OCI-LY7 (cell line): ENCODE measurements around the gene RASSF5. TPM values are rescaled to one million over a fixed set of nuclear protein-coding genes. Genes with fewer than 3 reads are reported as not detected.

Experiments used
- BruUV-seq: library from RNA; stranded (reverse); fragments of 400-500 nt; replicated peaks from 2 replicates; lab custom pipeline; 2021; lab: Mats Ljungman, UMichigan
- CTCF ChIA-PET: fragments of 300-600 bp; sonication (Branson Sonifier 250); formaldehyde crosslinking; loops from one replicate; lab custom pipeline; 2022; ENCODE audit warnings: antibody characterized with exemption; ENCODE audit not compliant: unreplicated experiment; lab: Charles Lee
- POLR2A ChIA-PET: fragments of 300-600 bp; sonication (Branson Sonifier 250); formaldehyde crosslinking; loops from one replicate; lab custom pipeline; 2022; ENCODE audit warnings: antibody characterized with exemption; lab: Charles Lee
- DNase-seq: peaks from one replicate; pipeline ENCODE4 v3.0.0-alpha.2; 2015; ENCODE audit warnings: low spot score
- H2AFZ ChIP-seq: fragments of 200-600 bp; sonication (generic), shearing (Covaris generic); 2 replicates; pipeline ENCODE4 v1.6.1; 2014; ENCODE audit warnings: mild to moderate bottlenecking, antibody characterized with exemption, low read length, moderate library complexity
- H3K27ac ChIP-seq: fragments of 200-600 bp; sonication (generic); 2 replicates; pipeline ENCODE4 v1.5.1; 2014; ENCODE audit warnings: mixed run types, low read depth, mild to moderate bottlenecking, moderate library complexity, low read length, inconsistent platforms; ENCODE audit not compliant: poor library complexity, severe bottlenecking
- H3K36me3 ChIP-seq: fragments of 200-600 bp; sonication (generic); 2 replicates; pipeline ENCODE4 v1.6.1; 2014; ENCODE audit warnings: mild to moderate bottlenecking, antibody characterized with exemption, low read length, moderate library complexity, mixed read lengths; ENCODE audit not compliant: insufficient read depth
- H3K4me1 ChIP-seq: fragments of 200-600 bp; sonication (generic); 2 replicates; pipeline ENCODE4 v1.5.1; 2014; ENCODE audit warnings: mild to moderate bottlenecking, low read length; ENCODE audit not compliant: insufficient read depth, poor library complexity, severe bottlenecking
- H3K4me2 ChIP-seq: fragments of 200-600 bp; sonication (generic); 2 replicates; pipeline ENCODE4 v1.6.1; 2014; ENCODE audit warnings: mild to moderate bottlenecking, low read length
- H3K4me3 ChIP-seq: fragments of 200-600 bp; sonication (generic); 2 replicates; pipeline ENCODE4 v1.5.1; 2014; ENCODE audit warnings: mild to moderate bottlenecking, low read depth, low read length; ENCODE audit not compliant: poor library complexity, severe bottlenecking
- H3K79me2 ChIP-seq: fragments of 200-600 bp; sonication (generic); 2 replicates; pipeline ENCODE4 v1.6.1; 2016; ENCODE audit warnings: low read depth, mild to moderate bottlenecking, low read length, moderate library complexity, mixed read lengths; ENCODE audit not compliant: insufficient read depth
- H3K9me2 ChIP-seq: fragments of 200-600 bp; sonication (generic); 2 replicates; pipeline ENCODE4 v1.6.1; 2016; ENCODE audit warnings: mild to moderate bottlenecking, low read length, mixed read lengths; ENCODE audit not compliant: insufficient read depth
- H3K9me3 ChIP-seq: fragments of 200-600 bp; sonication (generic); 2 replicates; pipeline ENCODE4 v1.6.1; 2014; ENCODE audit warnings: mild to moderate bottlenecking, mixed run types, low read length, mixed read lengths
- H4K20me1 ChIP-seq: fragments of 200-600 bp; sonication (generic); 2 replicates; pipeline ENCODE4 v1.6.1; 2014; ENCODE audit warnings: mild to moderate bottlenecking, antibody characterized with exemption, low read length, moderate library complexity, mixed read lengths; ENCODE audit not compliant: insufficient read depth
- CTCF ChIP-seq: fragments of 200-600 bp; sonication (generic); conservative IDR thresholded peaks from 2 replicates; pipeline ENCODE4 v1.5.1; 2014; ENCODE audit warnings: mild to moderate bottlenecking, antibody characterized with exemption, low read length, moderate library complexity, mixed read lengths
- EZH2phosphoT487 ChIP-seq: fragments of 200-600 bp; sonication (generic); IDR thresholded peaks from 2 replicates; pipeline ENCODE4 v1.6.1; 2018; ENCODE audit warnings: low read depth, borderline replicate concordance, mild to moderate bottlenecking, mixed run types, antibody characterized with exemption, low read length, moderate library complexity, mixed read lengths
- intact Hi-C: fragments of 100-400 bp; cut with micrococcal nuclease; formaldehyde crosslinking; loops from one replicate; pipeline ENCODE4 v1.10.0; 2022; ENCODE audit not compliant: unreplicated experiment
- total RNA-seq, 2 experiments: library from RNA; depleted of rRNA in 1 of 2; stranded (reverse); fragments of >200 nt in 1 of 2; shearing (Covaris generic) in 1 of 2; gene quantifications; 2 replicates each; pipeline ENCODE4 v1.2.3, GENCODE V29; 2014 to 2022

Gene RASSF5
- total RNA-seq, 2 experiments from 2014 or later = 19.8 to 25.7 TPM

- no TSS peak for BruUV-seq
- DNase-seq = no peak
- ChIA-PET POLR2A (interaction anchor here (0.6 to 2.5 kb wide), 4 partner anchors 10 to 75 kb away, joined by 3 to 15 read pairs (median 6); no protein-coding TSS in a partner anchor), CTCF (interaction anchor here (0.6 to 1.1 kb wide), 3 partner anchors 26 to 708 kb away, joined by 3 to 4 read pairs (median 3); no protein-coding TSS in a partner anchor)
- Histone ChIP-seq H3K4me3 (no peak overlapping the region), H3K9me2 (no peaks in the 10 kb centered on the region), H3K9me3 (no peaks in the 10 kb centered on the region), H3K4me2 (no peak overlapping the region), H3K79me2 (no peaks in the 10 kb centered on the region), H3K4me1 (peaks cover 14% of the 10 kb centered on the region), H4K20me1 (no peaks in the 10 kb centered on the region), H2AFZ (no peak overlapping the region), H3K36me3 (peaks cover 22% of the 10 kb centered on the region; the same call in 1 of the 2 replicates), H3K27ac (no peak overlapping the region)
- intact Hi-C loops = no loop called here
- TF ChIP-seq CTCF (no peak), EZH2phosphoT487 (no peak)
Measured at GRCh38 chr1:206581571-206581981, 74.2 kb downstream of the RASSF5 start.

DNA sequence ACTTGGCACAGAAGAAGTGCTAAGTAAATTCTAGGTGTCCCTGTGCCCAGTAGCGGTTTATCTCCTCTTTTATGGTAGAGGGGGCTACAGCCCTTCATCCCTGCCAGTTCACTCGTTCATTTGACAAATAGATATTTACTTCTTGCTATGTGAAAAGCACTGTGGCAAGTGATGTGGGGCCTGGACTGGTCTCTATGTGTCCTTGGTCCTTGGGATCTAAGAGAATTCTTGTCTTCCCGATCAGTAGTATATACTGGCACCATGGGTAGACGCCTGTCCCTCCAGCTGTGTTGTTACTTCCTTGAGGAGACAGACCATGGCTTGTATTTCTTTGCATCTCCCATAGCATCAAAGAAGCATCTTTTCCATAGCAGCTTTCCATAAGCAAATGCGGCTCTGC, 75.2 kb downstream of the RASSF5 start:
- no peak overlapping the region for H2AFZ ChIP-seq
- POLR2A ChIA-PET = no interaction called here
- H3K36me3 ChIP-seq = peaks cover 29% of the 10 kb centered on the region; the same call in 1 of the 2 replicates
- no peak for DNase-seq
- H3K9me3 ChIP-seq = no peaks in the 10 kb centered on the region
- H3K4me3 ChIP-seq = no peak overlapping the region
- intact Hi-C loops = loop anchor here (2.0 kb wide), 1 partner anchor 20 kb away; no protein-coding TSS in a partner anchor
- CTCF ChIA-PET = interaction anchor here (1.1 to 3.2 kb wide), 2 partner anchors 37 to 60 kb away, joined by 4 to 29 read pairs; no protein-coding TSS in a partner anchor
- no TSS peak for BruUV-seq
- H3K4me2 ChIP-seq = no peak overlapping the region
- no peaks in the 10 kb centered on the region for H3K79me2 ChIP-seq
- H3K27ac ChIP-seq = no peak overlapping the region
- peaks cover 14% of the 10 kb centered on the region for H3K4me1 ChIP-seq
- H3K9me2 ChIP-seq = no peaks in the 10 kb centered on the region
- TF ChIP-seq CTCF (no peak), EZH2phosphoT487 (no peak)
- no peaks in the 10 kb centered on the region for H4K20me1 ChIP-seq
